Skeletal muscle tissue (tissue), 4 donors: ENCODE data around the gene ZIC1. TPM values are rescaled to one million over a fixed set of nuclear protein-coding genes. Genes with fewer than 3 reads are reported as not detected.

Source experiments
- H3K27ac ChIP-seq: one replicate; pipeline ENCODE4 v1.7.0; 2013; ENCODE audit warnings: mild to moderate bottlenecking, low read depth, low read length, inconsistent platforms
- H3K27me3 ChIP-seq, 3 donors: one replicate each; pipeline ENCODE4 v1.7.0; 2013; ENCODE audit warnings: low read length in 3 of 3; ENCODE audit not compliant: control insufficient read depth in 3 of 3, insufficient read depth in 3 of 3
- H3K36me3 ChIP-seq, 3 donors: one replicate each; pipeline ENCODE4 v1.7.0; 2013; ENCODE audit warnings: low read length in 3 of 3; ENCODE audit not compliant: control insufficient read depth in 3 of 3, insufficient read depth in 3 of 3
- H3K4me1 ChIP-seq, 3 donors: one replicate each; pipeline ENCODE4 v1.7.0; 2013; ENCODE audit warnings: low read length in 3 of 3, mild to moderate bottlenecking in 3 of 3; ENCODE audit not compliant: control insufficient read depth in 3 of 3, insufficient read depth in 3 of 3
- H3K4me3 ChIP-seq, 3 donors: one replicate each; pipeline ENCODE4 v1.7.0; 2013; ENCODE audit warnings: low read length in 3 of 3
- H3K9ac ChIP-seq, 3 donors: one replicate each; pipeline ENCODE4 v1.7.0; 2013; ENCODE audit warnings: low read length in 3 of 3, mild to moderate bottlenecking in 3 of 3, moderate library complexity in 2 of 3, low read depth in 1 of 3
- H3K9me3 ChIP-seq, 3 donors: one replicate each; pipeline ENCODE4 v1.7.0; 2013; ENCODE audit warnings: low read length in 3 of 3; ENCODE audit not compliant: control insufficient read depth in 3 of 3
- total RNA-seq: library from RNA; depleted of rRNA; stranded (reverse); fragments of >200 nt; gene quantifications from one replicate; pipeline ENCODE4 v1.2.3, GENCODE V29; 2014
- donor health status: Osteomylitis.

The ZIC1 gene
- total RNA-seq, 1 donor from 2014 or later: 8.4 TPM

DNA sequence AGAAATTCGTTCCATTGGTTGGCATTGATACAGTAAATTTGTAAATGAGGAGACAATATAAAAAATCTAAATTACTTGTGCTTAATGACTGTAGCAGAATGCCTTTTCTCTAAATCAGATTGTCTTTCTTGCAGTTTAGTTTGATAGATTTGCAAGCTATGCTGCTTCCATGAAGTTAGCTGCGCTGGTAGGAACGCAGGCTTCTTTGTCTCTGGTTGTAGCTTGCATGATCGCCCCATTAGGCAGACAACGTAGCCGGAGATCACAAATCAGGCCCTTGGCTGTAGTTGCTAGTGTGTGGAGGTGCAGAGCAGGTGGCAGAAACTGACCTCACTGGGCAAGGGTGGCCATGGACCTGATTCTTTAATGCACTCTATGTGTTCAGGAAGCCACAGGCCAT lies 6.1 kb downstream of the ZIC1 start:
- H3K9ac ChIP-seq: no peak overlapping the region
- H3K9me3 ChIP-seq: no peaks in the 10 kb centered on the region

DNA sequence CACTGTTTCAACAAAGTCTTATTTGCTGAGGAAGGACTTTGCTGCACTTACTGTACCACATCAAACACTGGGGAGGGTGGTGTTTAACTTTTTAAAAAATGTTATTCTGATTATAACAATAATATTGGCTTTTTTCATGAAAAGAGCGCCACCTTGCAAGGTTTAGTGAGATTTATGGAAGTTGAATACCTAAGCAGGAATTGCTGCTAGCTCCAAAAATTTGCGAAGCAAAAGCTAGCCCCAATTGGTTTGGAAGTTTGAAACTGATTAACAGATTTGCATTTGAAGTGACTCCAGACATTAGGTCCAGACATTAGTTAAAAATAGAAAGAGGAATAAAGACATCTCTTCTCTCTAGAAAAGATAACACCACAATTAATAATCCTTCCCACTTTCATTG lies 6.7 kb downstream of the ZIC1 start:
- H3K4me3 ChIP-seq: no peak overlapping the region
- H3K27me3 ChIP-seq: peaks cover 33 to 51% (median 34%) of the 10 kb centered on the region in 3 donors
- H3K9me3 ChIP-seq: no peaks in the 10 kb centered on the region
- peaks cover 0 to 2% (median 0%) of the 10 kb centered on the region in 3 donors for H3K36me3 ChIP-seq
- no peak overlapping the region for H3K9ac ChIP-seq
- peaks cover 12 to 16% (median 15%) of the 10 kb centered on the region in 3 donors for H3K4me1 ChIP-seq
- no peak overlapping the region for H3K27ac ChIP-seq

More for the DNA sequence above, 6.1 kb downstream of the ZIC1 start:
- peaks cover 17 to 21% (median 20%) of the 10 kb centered on the region in 3 donors for H3K4me1 ChIP-seq
- H3K36me3 ChIP-seq: peaks cover 0 to 2% (median 0%) of the 10 kb centered on the region in 3 donors
- no peak overlapping the region for H3K4me3 ChIP-seq
- no peak overlapping the region for H3K27ac ChIP-seq
- peaks cover 34 to 51% (median 36%) of the 10 kb centered on the region in 3 donors for H3K27me3 ChIP-seq

DNA sequence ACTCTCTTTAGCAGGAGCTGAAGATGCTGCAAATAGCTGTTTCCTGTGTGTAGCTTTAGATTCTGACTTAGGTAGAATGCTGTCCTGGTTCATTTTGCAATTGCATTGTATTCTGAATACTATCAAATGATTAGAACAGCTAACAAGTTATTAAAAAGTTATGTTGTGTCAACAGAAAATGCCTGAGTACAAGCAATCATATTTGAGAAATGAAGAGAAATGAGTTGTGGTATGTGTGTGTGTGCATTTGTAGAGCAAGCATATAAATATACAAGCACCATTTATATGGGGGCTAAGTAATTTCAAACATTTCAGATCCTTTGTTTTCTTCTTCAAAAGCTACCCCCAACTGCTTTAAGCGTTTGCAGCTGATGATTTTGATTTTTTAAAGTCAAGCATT lies 7.8 kb downstream of the ZIC1 start:
- peaks cover 32 to 59% (median 34%) of the 10 kb centered on the region in 3 donors for H3K27me3 ChIP-seq
- H3K36me3 ChIP-seq: peaks cover 0 to 2% (median 0%) of the 10 kb centered on the region in 3 donors
- peaks cover 7 to 12% (median 10%) of the 10 kb centered on the region in 3 donors for H3K4me1 ChIP-seq
- no peak overlapping the region for H3K4me3 ChIP-seq
- no peak overlapping the region for H3K9ac ChIP-seq
- H3K9me3 ChIP-seq: no peaks in the 10 kb centered on the region
- H3K27ac ChIP-seq: no peak overlapping the region

DNA sequence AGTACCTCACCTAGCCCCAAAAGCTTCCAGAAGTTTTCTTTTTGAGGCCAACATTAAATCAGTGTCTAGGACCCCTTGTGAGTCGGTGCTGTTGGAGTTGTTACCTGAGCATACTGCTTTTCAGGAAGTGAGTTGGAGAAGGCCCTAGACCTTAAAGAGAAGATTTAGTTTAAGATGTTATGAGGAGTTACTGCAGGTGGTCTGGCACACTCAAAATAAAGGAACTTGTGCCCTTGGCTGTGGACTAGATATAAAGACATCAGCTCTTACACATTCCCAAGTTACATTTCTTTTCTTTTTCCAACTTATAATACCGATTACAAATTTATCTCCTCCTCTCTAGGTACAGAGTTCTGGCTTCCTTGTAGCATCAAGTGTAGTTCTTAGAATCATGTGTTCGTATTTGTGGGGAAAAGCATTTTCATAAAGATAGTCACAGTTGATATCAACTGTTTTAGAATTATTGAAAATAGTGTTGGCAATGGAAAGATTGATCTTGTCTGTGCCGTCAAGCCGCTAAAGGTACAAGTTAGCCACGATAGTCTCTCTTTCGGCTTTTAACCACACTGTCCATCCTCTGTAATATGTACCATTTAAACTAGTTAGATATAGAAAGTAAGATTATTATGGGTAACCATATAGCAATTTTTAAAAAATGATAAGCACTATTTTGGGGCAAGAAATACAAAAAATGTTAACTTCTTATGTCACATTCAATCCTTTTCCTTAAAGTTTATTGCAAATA lies 8.6 kb downstream of the ZIC1 start:
- Histone ChIP-seq H3K36me3 (peaks cover 0 to 2% (median 0%) of the 10 kb centered on the region in 3 donors), H3K9ac (no peak overlapping the region)

GRCh38 chr3:147418371-147418781 lies 9.2 kb downstream of the ZIC1 start:
- H3K4me3 ChIP-seq: peak overlapping the region; percentile 68 to 81 (median 69)
- H3K27ac ChIP-seq: peak overlapping the region; percentile 45
- H3K27me3 ChIP-seq: peaks cover 26 to 64% (median 41%) of the 10 kb centered on the region in 3 donors

More for the DNA sequence above, 8.6 kb downstream of the ZIC1 start:
- H3K9me3 ChIP-seq: no peaks in the 10 kb centered on the region
- peaks cover 10 to 12% (median 11%) of the 10 kb centered on the region in 3 donors for H3K4me1 ChIP-seq
- H3K27ac ChIP-seq: no peak overlapping the region
- no peak overlapping the region for H3K4me3 ChIP-seq
- H3K27me3 ChIP-seq: peaks cover 29 to 63% (median 40%) of the 10 kb centered on the region in 3 donors

DNA sequence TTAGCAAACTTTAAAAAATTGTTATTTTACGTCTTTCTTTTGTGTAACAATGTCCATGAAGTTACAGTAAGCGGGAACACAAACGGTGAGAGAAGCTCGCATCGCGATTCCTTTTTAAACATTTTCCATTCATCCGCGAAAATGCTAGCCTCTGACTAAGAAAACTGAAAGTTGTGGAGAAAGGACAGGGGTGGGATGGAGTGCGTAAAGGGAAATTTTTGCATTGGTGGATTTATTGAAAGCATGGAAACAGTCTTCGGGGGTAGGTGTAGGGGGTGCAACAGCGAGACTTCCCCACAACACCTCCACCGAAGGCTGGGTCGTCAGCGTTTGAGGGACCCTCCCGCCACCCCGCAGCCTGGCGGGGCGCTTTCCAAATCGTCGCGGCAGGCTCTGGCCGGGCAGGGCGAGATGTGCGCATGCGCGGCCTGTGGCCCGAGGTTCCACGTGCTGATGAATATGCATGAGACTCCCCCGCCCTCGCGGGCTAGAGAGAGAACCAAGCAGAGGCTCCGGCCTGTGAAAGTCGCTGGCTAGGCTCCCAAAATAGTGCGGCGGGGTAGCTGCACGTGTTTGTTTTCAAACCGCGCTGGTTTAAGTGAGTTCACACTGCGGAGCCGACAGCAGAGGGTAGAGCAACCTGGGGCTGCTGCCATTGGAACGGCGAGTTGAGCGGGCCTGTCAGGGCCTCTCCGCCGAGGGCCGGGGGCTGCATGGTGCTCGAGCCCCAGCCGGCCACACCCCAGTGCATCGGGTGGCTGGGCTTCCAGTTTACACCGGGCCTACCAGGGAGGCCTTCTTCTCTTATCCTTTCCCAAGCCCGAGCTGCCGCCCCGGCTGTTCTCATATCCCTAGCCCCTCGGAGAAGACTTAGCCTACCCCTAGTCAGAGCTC lies 9.9 kb downstream of the ZIC1 start:
- Histone ChIP-seq H3K4me1 (peaks cover 7 to 11% (median 10%) of the 10 kb centered on the region in 3 donors), H3K4me3 (peak overlapping the region; percentile 68 to 81 (median 69)), H3K36me3 (no peaks in the 10 kb centered on the region), H3K27ac (peak overlapping the region; percentile 45), H3K27me3 (peaks cover 25 to 68% (median 47%) of the 10 kb centered on the region in 3 donors), H3K9me3 (no peaks in the 10 kb centered on the region), H3K9ac (peak overlapping the region; percentile 75 to 85 (median 77))

More at GRCh38 chr3:147418371-147418781, 9.2 kb downstream of the ZIC1 start:
- H3K4me1 ChIP-seq: peaks cover 10 to 11% (median 10%) of the 10 kb centered on the region in 3 donors
- H3K9ac ChIP-seq: peak overlapping the region; percentile 75 to 85 (median 77)
- no peaks in the 10 kb centered on the region for H3K36me3 ChIP-seq
- no peaks in the 10 kb centered on the region for H3K9me3 ChIP-seq

- Histone ChIP-seq H3K4me3 (peak overlapping the region in 1 of 3 donors; percentile 69), H3K9ac (peak overlapping the region in 2 of 3 donors; percentile 77 to 85), H3K36me3 (no peaks in the 10 kb centered on the region), H3K4me1 (peaks cover 7 to 11% (median 10%) of the 10 kb centered on the region in 3 donors), H3K27ac (no peak overlapping the region), H3K27me3 (peaks cover 28 to 66% (median 45%) of the 10 kb centered on the region in 3 donors), H3K9me3 (no peaks in the 10 kb centered on the region)
Observed at GRCh38 chr3:147419781-147420224, 10.6 kb downstream of the ZIC1 start.

- H3K36me3 ChIP-seq: no peaks in the 10 kb centered on the region
- peak overlapping the region in 2 of 3 donors; percentile 64 to 82 for H3K9ac ChIP-seq
- H3K27me3 ChIP-seq: peaks cover 24 to 66% (median 45%) of the 10 kb centered on the region in 3 donors
- no peak overlapping the region for H3K27ac ChIP-seq
- peak overlapping the region in 2 of 3 donors; percentile 69 to 72 for H3K4me3 ChIP-seq
- no peaks in the 10 kb centered on the region for H3K9me3 ChIP-seq
- H3K4me1 ChIP-seq: peaks cover 7 to 11% (median 10%) of the 10 kb centered on the region in 3 donors
Observed at GRCh38 chr3:147420353-147421183, 11.4 kb downstream of the ZIC1 start.
